Activated CD8-positive, alpha-beta memory T cell treated with anti-CD3 and anti-CD28 coated beads, Interleukin-2, amount 50 U/mL, for 48 hours (primary cell): Measurements from ENCODE around the gene ZNF593OS.

Source experiments
- DNase-seq: peaks from one replicate; pipeline ENCODE4 v3.0.0-alpha.2; 2020

ZNF593OS gene

DNA sequence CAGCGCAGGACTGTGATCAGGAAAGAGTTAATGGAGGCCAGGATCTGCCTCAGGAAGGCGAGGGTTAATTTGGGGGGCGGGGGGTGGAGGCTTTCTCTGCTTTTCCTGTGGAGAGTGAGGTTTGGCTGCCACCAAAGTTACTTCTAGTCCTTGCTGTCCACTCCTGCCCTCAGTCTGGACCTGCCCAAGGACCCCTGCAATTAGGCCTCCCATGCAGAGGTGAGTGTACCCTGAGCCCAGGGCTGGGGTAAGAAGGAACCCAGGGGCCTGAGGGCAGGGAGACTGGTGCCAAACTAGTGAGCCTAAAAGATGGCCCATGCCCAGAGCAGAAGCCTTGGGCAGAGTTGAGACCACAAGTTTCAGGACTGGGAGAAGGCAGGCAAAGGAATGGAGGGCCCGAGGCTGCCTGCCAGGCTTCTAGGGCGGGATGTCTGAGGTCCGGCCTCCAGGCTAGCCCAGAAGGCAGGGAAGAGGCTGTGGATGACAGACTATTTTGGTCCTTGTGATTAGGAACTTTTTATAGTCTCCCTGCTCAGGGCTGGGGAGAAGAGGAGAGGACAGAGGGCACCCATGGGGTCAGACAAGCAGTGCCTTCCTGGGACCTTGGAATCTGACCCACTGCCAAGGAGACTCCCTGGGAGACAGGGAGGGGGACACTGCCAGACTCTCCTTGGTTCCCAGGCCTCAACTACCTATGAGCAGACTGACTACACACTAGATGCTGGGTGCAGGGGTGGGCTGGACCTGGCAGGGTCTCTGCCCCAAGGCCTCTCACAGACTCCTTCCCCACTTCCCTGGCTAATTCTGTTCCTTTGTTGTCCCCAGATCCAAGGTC lies 12.5 kb downstream of the ZNF593OS start, which contains the start of gene FAM110D:
Gene FAM110D, plus strand, starts transcription at position 172 of the 835 bp plus-strand sequence. CDS start 2,213 bp downstream, outside the sequence.
- no peak for DNase-seq

DNA sequence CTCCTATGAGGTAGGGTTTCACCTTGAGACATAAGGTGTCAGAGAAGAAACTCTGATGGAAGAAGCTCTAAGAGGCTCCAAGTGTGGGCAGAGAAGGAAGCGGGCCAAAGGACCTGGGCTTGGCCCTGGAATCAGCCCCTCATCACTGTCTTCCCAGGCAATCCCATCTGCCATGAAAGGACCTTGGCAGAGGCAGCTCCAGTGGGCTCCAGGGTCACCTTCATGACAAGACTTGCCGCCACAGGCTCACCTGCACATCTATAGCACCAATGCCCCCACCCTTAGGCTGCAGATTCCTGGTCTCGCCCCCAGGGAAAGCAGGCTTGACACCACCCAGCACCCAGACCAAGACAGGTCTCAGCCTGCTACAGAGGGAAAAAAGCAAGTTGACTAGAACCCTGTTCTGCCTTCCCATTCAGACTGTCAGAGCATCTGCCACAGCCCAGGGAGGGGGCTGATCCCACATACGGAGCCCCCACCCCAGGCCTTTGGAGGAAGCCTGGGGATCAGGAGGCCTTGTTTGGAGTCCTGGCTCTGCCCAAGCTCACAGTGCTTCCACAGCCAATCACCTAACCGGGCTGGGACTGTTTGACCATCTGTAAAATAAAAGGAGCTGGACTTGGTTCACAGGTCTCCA lies 13.2 kb downstream of the ZNF593OS start:
- no peak for DNase-seq

DNA sequence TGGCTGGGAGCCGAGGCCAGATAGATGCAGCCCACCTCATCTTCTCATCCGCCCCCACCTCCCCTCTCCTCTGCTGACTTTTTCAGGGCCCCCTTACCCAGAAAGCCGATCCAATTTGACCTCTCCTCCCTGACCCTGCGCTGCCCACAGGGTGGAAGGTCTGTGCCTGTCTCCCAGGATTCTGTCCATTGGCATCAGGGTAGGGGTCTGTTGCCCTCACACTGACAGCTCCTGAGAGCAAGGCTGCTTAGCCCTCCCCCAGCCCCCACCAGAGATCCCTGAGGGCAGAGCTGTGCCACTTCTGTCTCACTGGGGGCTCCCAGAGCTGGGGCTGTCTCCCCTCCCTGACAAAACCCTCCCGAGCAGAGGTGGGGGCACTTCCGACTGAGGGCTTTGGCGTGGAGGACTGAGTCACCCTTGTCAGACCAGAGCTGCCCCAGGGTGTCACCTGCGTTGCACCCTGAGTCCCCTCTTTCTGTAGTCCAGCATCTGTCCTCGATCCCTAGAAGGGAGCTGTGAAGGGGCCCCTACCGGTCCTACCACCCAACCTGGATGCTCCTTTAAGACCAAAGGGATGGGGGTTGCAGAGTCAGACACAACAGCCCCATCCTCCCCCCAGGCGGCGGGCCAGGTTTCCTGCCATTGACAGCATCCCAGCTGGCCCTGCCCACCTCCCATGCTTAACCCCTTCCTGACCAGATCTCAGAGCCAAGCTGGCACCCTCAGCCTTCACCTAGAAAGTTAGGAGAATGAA lies 15.2 kb downstream of the ZNF593OS start:
- no peak for DNase-seq

DNA sequence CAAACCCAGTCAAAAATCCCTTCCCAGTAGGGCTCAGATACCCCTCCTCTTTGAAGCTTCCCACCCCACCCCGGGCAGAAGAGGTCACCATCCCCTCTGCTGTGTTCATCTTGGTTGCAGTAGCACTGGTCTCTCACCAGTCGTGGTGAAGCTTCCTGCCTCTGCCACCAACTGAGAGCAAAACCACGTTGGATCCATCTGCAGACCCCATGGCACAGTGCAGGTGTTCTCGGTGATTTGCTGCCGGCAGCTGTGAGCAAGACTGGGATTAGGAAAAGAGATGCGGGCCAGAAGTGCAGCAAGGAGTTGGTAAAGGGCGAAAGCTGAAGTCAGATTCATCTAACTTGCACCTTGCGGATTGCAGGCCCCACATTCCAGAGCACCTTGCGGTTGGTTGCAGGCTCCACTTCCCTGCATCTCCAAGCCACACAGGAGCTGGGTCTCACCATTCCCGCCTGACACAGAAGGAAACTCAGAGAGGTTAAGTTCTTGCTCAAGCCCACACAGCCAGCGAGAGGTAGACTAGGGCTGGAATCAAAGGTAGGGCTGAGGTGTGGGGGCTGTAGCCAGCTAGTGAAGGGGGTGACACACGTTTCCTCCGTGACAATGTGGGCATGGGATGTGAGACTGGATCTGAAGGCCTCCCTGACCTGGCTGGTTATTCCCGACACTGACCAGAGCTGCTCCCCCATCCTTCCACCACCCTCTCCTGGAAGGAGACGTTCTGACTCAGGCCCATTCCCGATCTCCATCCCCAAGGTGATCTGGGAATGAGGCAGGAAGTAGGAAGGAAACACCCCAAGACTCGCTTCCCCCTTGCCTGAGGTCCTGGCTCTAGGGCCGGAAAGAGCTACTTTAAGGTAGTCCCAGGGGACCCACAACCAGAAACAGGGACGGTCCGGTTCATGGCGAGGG lies 16.0 kb downstream of the ZNF593OS start:
- DNase-seq = no peak

DNA sequence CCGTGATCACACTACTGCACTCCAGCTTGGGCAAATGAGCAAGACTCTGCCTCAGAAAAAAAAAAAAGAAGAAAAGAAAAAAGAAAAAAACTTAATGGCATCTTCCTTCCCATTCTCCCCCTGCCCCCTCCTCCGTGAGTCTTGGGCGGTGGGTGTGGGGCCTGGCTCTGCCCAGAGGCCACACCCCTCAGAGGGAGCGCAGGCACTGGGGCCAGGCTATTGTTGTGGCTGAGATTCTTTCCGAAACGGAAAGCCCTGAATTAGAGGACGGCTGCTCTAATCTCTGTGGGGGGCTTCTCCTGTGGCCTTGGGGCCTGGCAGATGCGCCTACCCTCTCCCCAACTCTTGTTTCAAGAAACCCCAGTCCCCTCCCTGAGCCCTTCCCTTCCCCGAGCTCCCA lies 16.9 kb downstream of the ZNF593OS start:
- no peak for DNase-seq

DNA sequence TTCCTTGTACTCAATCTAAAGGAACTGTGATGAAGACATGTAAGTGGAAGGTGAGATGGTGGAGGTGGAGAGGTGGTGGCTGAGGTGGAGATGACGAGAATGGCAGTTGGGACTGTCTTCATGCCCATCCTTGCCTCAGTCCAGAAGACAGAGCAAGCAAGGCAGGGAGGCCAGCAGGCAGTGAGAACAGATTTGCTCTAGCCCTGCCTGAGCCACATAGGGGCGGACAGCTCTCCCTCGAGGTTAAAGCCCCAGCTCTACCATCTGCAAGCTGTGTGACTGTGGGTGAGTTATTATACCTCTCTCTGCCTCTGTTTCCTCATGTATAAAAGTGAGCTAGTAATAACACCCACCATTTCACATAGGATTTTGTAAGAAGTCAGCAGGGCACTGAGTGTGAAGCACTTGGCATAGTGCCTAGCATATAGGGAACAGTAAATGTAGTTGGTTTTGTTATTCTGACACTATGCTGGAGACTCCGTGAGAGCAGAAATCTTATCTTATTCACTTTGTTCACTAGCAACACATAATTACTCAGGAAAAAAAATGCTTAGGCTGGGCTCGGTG lies 17.6 kb downstream of the ZNF593OS start:
- no peak for DNase-seq

DNA sequence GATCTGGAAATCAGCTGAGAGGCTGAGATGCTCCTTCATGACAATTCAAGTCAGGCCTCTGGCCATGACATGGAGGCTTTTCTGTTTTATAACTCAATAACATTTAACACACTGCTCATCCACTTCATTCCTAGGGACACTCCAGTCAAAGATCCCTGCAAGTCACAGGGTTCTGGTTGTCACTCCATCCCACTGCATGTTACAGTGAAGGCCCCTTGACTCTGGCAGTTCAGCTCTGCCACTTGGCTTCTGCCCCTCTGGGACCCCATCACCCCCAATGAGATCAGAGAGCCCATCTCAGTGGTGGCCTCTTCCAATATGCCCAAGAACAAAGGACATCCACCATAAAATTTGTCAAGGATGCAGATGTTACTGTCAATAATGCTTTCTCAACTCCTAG lies 22.7 kb downstream of the ZNF593OS start:
- DNase-seq = peak; percentile 10

DNA sequence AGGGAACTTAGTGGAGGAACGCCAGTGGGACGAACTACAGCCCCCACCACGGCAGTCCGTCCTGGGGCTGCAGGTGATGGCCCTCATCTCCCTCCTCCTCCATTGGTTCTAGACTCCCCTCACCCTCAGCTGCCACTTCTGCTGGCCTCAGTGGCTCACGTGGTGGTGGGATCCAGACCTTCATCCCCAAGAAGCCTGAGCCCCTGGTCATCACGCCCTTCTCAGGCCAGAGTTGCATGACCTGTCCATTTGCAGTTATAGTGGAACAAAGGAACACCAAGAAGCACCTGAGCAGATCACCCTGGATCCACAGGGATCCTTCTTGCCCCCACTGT lies 25.7 kb downstream of the ZNF593OS start:
- DNase-seq = no peak

DNA sequence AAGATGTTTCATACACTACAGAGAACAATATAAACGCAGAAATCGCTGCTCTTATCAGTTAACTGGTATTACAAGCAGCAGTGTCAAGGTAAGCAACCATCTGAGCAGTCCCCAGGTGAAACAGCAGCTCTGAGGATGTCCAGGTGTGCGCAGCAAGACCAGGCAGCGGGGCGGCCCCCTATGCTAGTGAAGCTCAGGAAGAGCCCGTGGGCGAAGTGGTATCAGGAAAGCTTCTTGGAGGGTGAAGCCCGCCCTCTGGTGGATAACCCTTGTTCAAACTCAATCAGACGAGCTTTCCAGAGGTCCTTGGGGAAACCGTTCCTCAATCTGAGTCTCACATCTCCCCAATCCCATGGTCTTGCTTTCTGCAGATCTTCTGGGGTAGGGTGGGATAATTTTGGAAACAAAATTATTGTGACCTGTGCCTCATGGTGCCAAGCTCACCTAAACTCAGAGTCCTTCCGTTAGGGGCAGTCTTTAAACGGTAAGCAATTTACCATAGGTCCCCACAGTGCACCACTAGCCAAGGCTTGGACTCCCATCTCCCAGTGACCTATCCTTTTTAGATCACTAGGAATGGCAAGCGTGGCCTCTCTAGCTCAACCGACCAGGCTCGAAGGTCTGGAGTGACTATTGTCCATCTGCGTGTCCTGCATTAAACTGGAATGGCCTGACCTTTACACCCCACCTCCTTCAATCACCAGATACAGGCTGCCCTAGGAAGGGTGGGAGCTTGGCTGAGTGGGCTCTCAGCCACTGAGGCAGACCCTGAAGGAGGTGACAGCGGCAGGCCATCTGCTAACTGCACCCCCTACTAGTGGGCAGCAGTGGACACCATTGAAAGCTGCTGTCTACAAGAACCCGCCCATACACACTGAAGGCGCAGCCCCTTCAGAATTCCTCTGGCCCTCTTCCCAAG lies 26.3 kb downstream of the ZNF593OS start:
- peak; percentile 79 for DNase-seq

DNA sequence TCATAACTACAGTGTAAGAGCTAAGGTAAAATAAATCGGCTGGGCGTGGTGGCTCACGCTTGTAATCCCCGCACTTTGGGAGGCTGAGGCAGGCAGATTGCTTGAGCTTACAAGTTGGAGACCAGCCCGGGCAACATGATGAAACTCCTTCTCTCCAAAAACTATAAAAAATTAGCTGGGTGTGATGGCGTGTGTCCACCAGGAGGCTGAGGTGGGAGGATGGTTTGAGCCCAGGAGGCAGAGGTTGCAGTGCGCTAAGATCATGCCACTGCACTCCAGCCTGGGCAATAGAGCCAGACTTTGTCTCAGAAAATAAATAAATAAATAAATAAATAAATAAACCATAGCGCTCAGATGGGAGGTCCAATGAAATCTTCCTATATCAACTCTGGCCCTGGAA lies 29.5 kb downstream of the ZNF593OS start:
- DNase-seq = peak; percentile 17

DNA sequence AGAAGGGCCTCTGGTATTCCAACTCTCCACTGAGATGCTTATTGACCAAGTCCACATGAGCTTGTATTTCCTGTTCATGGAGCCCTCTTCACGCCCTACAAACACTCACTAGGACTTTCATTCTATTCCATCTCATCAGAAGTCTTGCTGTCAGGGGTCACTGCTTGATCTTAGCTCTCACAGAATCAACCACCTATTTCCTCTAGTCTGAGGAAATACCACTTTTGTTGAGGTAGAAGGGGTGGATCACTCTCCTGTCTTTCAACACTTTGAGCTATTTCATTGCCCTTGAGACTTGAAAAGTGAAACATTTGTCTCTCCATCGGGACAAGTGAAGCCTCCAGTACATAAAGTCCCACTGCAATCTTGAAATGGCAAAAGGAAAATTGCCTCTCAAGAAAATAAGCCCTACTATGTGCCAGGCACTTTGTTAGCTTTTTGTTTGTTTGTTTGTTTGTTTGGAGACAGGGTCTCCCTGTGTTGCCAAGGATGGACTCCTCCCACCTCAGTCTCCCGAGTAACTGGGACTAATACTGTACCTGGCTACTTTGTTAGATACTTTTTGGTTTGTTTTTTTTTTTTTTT lies 32.6 kb downstream of the ZNF593OS start:
- DNase-seq = peak; percentile 6

DNA sequence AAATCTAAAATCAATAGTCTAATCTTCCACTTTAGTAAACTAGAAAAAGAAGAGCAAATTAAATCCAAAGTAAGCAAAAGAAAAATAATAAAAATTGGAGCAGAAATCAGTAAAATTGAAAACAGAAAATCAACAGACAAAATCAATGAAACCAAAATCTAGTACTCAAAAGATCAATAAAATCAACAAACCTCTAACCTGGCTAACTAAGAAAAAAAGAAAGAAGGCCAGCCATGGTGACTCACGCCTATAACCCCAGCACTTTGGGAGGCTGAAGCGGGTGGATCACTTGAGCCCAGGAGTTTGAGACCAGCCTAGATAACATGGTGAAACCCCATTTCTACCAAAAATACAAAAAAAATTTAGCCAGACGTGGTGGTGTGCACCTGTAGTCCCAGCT lies 37.2 kb downstream of the ZNF593OS start:
- DNase-seq = no peak

DNA sequence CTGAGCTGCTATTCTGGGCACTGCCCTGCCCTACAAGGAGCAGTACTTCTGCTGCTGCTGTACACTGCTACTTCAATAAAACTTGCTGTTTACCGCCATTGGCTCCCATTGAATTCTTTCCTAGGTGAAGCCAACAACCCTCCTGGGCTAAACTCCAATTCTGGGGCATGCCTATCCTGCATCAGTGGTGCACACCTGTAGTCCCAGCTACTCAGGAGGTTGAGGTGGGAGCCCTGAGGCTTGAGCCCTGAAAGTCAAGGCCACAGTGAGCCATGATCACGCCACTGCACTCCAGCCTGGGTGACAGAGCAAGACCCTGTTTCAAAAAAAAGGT lies 38.8 kb downstream of the ZNF593OS start:
- no peak for DNase-seq

DNA sequence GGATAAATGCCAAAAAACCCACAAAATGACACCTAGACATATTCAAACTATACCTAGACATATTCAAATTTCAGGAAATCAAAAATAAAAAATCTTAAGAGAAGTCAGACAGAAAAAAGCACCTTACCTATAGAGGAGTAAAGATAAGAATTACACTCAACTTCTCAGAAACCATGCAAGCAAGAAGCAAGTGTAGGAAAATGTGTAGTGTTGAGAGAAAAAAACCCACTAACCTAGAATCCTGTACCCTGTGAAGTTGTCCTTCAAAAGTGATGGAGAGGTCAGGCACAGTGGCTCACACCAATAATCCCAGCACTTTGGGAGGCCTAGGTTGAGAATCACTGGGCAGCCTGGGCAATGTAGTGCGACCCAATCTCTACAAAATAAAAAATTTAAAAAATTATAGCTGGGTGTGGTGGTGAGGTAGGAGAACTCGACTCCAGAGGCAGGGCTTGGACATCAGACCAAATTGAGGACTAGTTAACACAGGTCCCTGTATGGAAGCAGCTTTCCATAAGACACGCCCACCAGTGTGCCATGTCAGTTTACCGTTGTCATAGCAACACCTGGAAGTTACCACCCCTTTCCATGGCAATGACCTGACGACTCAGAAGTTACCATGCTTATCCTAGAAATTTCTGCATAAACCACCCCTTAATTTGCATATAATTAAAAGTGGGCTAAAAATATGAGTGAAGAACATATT lies 39.4 kb downstream of the ZNF593OS start:
- no peak for DNase-seq

DNA sequence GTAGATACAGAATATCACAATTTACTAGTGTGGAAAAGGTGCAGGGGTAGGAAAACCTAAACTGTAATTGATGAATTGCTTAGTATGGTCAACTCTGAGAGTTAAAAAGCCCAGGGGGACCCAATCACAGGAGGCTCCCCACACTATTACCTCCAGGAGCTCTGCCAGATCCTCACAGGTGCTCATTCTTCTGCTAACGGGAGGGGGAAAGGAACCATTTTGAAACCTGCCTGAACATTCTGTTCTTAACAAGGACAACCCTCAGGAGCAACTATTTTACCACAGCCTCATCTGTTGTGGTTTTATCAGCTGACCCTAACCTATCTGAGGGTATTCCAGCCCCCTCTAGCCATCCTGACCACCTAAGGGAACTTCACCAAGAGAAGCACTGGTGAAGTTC lies 40.9 kb downstream of the ZNF593OS start:
- DNase-seq = no peak

DNA sequence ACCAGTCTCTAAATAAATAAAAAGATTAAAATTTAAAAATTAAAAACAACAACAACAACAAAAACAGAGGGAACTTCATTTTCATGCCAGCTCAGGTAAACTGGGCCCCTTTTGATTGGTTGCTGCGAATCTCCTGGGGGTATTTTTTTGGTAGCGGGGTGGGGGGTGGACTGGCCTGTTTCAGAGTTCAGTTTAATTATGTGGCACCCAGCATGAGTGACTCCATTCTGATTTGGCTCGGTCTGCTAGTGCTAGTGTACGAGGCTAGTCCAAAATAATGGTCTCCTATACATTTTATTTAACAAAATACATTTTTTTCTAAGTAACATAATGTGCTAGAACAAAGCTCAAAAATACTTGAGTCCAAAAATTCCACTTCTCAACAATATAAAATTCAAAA lies 41.9 kb downstream of the ZNF593OS start:
- no peak for DNase-seq

DNA sequence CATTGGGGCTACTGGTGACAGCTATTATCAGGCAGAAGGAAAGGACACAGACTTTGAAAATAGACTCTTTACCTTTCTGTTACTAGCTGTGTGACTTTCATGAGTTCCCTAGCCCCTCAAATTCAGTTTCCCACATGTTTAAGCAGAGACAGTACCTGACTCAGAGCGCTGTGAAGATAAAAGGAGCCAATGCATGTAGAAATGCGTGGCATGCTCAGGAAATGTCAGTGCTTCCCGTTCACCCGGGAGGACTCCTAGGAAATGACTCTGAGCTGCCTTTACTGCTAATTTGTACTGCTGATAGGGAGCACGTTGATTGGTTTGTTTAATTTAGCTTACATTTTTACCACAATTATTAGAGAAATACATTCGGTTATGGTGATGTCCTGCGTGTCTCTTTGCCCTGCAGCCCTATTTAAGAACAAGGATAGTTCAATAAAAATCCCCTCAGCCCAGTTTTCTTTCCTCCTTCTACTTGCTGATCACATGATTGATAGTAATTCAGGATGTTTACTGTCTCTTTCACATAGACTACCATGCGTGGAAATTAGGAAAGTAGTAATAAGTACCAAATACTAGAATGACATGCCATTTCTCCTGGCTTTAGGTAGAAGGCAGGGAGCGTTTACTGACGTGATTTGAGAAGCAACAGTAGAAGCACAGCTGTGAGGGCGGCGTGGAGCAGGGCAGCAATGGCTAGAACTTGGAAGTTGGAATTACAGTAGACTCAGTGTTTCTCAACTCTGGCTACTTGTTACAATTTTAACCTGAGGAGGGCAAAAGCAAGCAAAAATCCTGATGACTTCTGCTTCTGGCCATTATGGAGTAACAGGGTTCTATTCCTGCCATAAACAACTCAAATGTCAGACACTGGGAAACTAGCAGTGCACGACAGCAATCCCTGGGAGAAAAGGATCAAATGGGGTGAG lies 44.1 kb downstream of the ZNF593OS start:
- no peak for DNase-seq

DNA sequence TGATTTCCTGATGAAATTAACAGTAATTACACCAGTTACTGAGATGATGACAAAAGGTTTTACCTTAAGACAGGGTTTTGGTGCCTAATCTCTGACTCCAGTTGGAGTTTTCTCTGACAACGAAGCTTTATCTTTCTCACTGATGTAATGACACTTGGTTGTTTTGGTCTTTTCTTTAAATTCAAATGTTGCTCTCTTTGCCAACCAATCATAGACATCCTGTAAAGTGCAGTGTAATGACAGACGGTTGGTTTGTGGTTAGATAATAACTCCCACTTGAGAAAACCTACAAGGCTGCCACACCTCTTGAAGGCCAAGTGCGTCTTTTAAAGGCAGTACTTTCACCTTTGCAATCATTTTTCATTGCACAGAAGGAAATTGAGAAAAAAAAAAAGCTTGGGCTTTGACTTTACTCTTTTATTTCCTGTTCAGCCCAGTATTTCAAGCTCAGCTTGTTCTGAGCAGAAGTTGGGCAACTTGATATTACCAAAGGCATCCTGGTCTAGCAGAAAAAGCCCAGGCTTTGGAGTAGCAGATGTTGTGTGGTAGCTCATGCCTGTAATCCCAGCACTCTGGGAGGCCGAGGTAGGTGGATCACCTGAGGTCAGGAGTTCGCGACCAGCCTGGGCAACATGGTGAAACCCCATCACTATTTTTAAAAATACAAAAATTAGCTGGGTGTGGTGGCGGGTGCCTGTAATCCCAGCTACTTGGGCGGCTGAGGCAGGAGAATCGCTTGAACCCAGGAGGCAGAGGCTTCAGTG lies 45.1 kb downstream of the ZNF593OS start:
- DNase-seq = no peak
